Nephron progenitor cell (in vitro differentiated cells): ENCODE measurements around the gene GLRX2.
A peak's percentile ranks its signal among the peaks of the same experiment; 100 is the strongest.

ENCODE experiments used
- DNase-seq: peaks from one replicate; pipeline ENCODE4 v3.0.0; 2021
- H3K27ac Mint-ChIP-seq: 2 replicates; pipeline ENCODE4 v1.8.0; 2021; ENCODE audit warnings: mild to moderate bottlenecking, moderate library complexity, mixed read lengths
- H3K27me3 Mint-ChIP-seq: 2 replicates; pipeline ENCODE4 v1.8.0; 2021; ENCODE audit warnings: mild to moderate bottlenecking, low read depth, mixed read lengths; ENCODE audit not compliant: poor library complexity
- H3K36me3 Mint-ChIP-seq: 2 replicates; pipeline ENCODE4 v1.8.0; 2021; ENCODE audit warnings: low read depth, mixed read lengths
- H3K4me1 Mint-ChIP-seq: 2 replicates; pipeline ENCODE4 v1.8.0; 2021; ENCODE audit warnings: mixed read lengths
- H3K4me3 Mint-ChIP-seq: 2 replicates; pipeline ENCODE4 v1.8.0; 2021; ENCODE audit warnings: mild to moderate bottlenecking, moderate library complexity, mixed read lengths
- H3K9me3 Mint-ChIP-seq: 2 replicates; pipeline ENCODE4 v1.8.0; 2021; ENCODE audit warnings: mild to moderate bottlenecking, moderate library complexity, mixed read lengths
- TF ChIP-seq, protein P1 (sequence below): fragments of 200-600 bp; sonication (generic); IDR thresholded peaks from 2 replicates; pipeline ENCODE4 v1.5.0; 2021; ENCODE audit warnings: antibody characterized with exemption

Gene GLRX2

DNA sequence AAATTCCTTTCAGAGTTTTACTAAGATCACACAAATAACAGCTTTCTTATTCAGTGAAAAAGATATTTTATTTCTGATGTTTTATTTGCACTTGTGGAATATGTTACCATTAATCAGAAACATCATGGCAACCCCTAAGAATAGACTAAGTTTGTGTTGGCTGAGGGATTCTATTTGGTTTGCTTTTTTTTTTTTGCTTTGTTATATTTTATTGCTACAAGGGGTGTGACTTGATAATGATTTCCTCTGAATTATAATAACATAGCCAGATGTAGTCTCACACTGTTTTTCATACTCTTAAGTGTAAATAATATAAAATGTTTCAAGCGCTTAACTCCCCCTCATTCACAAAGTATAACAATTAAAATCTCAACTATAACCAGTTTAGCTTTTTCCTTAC is 20.0 kb downstream of the GLRX2 start:
- Mint-ChIP-seq H3K4me3 (no peak overlapping the region), H3K4me1 (no peaks in the 10 kb centered on the region), H3K36me3 (peaks cover 46% of the 10 kb centered on the region), H3K27me3 (no peaks in the 10 kb centered on the region), H3K9me3 (no peaks in the 10 kb centered on the region), H3K27ac (no peak overlapping the region)
- TF ChIP-seq, protein P1, sequence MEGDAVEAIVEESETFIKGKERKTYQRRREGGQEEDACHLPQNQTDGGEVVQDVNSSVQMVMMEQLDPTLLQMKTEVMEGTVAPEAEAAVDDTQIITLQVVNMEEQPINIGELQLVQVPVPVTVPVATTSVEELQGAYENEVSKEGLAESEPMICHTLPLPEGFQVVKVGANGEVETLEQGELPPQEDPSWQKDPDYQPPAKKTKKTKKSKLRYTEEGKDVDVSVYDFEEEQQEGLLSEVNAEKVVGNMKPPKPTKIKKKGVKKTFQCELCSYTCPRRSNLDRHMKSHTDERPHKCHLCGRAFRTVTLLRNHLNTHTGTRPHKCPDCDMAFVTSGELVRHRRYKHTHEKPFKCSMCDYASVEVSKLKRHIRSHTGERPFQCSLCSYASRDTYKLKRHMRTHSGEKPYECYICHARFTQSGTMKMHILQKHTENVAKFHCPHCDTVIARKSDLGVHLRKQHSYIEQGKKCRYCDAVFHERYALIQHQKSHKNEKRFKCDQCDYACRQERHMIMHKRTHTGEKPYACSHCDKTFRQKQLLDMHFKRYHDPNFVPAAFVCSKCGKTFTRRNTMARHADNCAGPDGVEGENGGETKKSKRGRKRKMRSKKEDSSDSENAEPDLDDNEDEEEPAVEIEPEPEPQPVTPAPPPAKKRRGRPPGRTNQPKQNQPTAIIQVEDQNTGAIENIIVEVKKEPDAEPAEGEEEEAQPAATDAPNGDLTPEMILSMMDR, result no peak
- DNase-seq, result no peak

DNA sequence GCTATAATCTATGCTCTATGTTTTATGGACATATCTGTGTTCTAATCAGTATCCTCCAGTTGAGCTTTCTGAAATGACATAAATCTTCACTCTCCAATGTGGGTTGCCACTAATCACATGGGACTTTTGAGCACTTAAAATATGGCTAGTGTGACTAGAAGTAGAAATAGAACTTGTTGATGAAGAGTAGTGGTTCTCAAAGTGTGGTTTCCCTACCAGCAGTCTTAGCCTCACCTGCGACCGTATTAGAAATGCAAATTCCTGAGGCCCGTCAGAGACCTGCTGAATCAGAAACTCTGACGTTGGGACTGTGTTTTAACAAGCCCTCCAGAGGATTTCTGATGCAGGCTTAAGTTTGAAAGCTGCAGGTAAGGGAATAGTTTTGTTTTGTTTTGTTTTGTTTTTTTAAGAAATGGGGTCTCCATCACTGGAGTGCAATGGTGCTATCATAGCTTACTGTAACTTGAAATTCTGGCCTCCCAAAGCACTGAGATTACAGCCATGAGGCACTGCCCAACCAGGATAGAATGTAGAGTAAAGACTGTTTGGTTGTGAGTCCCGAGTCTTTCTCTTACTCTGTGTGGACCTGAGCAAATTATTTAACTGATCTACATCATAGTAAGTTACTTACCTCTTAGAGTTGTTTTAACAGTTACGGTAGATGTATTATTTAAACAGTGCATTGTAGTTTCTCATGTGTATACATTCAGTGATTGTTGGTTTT is 21.7 kb downstream of the GLRX2 start:
- TF ChIP-seq, protein P1, result no peak
- Mint-ChIP-seq H3K4me3 (no peak overlapping the region), H3K27me3 (no peaks in the 10 kb centered on the region), H3K4me1 (no peaks in the 10 kb centered on the region), H3K9me3 (peaks cover 4% of the 10 kb centered on the region), H3K36me3 (peaks cover 53% of the 10 kb centered on the region), H3K27ac (peak overlapping the region; percentile 45)
- DNase-seq, result no peak

DNA sequence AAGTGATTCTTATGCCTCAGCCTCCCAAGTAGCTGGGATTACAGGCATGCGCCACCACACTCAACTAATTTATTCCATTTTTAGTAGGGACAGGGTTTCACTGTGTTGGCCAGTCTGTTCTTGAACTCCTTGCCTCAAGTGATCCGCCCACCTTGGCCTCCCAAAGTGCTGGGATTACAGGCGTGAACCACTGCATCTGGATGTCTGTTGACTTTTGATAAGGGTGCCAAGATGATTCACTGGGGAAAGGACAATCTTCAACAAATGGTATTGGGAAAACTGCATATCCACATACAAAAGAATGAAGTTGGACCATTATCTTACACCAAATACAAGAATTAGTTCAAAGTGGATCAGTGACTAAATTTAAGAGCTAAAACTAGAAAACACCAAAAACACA is 26.0 kb downstream of the GLRX2 start:
- Mint-ChIP-seq H3K9me3 (peaks cover 24% of the 10 kb centered on the region), H3K4me3 (no peak overlapping the region)

DNA sequence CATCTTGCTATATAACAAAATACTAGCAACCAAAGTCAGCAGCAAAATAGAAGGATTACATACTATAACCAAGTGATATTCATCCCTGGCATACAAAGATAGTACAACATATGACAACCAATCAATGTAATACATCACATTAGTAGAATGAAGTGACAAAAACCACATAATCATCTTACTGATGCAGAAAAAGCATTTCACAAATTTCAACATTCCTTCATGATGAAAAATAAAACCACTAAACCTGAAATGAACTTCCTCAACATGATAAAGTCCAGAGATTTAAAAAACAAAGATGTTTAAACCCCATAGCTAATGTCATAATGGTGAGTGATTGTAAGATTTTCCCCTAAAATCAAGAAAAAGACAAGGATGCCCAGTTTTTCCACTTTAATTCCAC is 27.2 kb downstream of the GLRX2 start:
- H3K9me3 Mint-ChIP-seq, result peaks cover 25% of the 10 kb centered on the region
- H3K4me3 Mint-ChIP-seq, result no peak overlapping the region
- no peak for DNase-seq
- H3K27me3 Mint-ChIP-seq, result no peaks in the 10 kb centered on the region
- no peak overlapping the region for H3K27ac Mint-ChIP-seq
- no peaks in the 10 kb centered on the region for H3K4me1 Mint-ChIP-seq
- TF ChIP-seq, protein P1, result no peak
- peaks cover 88% of the 10 kb centered on the region for H3K36me3 Mint-ChIP-seq

More for the DNA sequence above, 26.0 kb downstream of the GLRX2 start:
- no peak for DNase-seq
- H3K27ac Mint-ChIP-seq, result no peak overlapping the region
- H3K36me3 Mint-ChIP-seq, result peaks cover 85% of the 10 kb centered on the region
- TF ChIP-seq, protein P1, result no peak
- no peaks in the 10 kb centered on the region for H3K27me3 Mint-ChIP-seq
- H3K4me1 Mint-ChIP-seq, result no peaks in the 10 kb centered on the region

DNA sequence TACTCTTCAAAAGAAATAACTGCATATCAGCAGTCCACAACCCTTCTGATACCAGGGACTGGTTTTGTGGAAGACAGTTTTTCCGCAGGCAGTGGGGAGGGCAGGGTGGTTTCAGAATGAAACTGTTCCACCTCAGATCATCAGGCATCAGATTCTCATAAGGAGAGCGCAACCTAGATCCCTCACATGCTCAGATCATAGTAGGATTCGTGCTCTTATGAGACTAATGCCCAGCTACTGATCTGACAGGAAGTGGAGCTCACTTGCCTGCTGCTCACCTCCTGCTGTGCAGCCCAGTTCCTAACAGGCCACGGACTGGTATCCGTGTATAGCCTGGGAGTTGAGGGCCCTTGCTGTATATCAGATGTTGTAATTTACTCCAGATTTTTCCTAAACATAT is 34.3 kb downstream of the GLRX2 start:
- Mint-ChIP-seq H3K4me3 (no peak overlapping the region), H3K4me1 (peaks cover 15% of the 10 kb centered on the region), H3K27me3 (no peaks in the 10 kb centered on the region), H3K27ac (no peak overlapping the region), H3K36me3 (peaks cover 56% of the 10 kb centered on the region), H3K9me3 (peaks cover 9% of the 10 kb centered on the region)
- TF ChIP-seq, protein P1, result no peak
- no peak for DNase-seq

DNA sequence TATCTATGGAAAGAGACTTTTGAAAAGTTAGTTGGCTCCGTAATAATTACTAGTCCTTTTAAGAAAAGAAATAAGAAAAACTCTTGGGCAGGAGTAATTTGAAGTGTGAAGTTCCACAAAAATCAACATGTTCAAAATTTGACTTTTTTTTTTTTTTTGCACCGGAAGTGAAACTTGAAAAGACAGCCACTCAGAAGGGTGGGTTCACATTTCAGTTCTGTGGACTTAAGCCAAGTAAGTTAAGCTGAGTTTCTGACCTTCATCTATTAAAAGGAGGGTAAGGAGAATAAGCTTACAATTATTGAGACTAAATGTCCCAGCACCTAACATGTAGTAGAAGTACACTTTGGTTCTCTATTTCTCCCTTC is 34.8 kb downstream of the GLRX2 start:
- no peaks in the 10 kb centered on the region for H3K27me3 Mint-ChIP-seq

More for the DNA sequence above, 34.8 kb downstream of the GLRX2 start:
- Mint-ChIP-seq H3K4me1 (peaks cover 15% of the 10 kb centered on the region), H3K36me3 (peaks cover 56% of the 10 kb centered on the region), H3K4me3 (no peak overlapping the region), H3K9me3 (peaks cover 4% of the 10 kb centered on the region), H3K27ac (peak overlapping the region; percentile 15)
- DNase-seq, result no peak
- TF ChIP-seq, protein P1, result peak; percentile 2
